NB4 (cell line): ENCODE results near the gene CDKAL1.

Experiments
- CTCF ChIP-seq: IDR thresholded peaks from one replicate; pipeline ENCODE4 v1.5.1; 2012; ENCODE audit warnings: low read depth, low read length
- MAX ChIP-seq: IDR thresholded peaks from 2 replicates; pipeline ENCODE4 v1.6.1; 2011; ENCODE audit warnings: low read depth, low read length
- MYC ChIP-seq: IDR thresholded peaks from 2 replicates; pipeline ENCODE4 v1.6.1; 2011; ENCODE audit warnings: low read depth, low read length
- POLR2A ChIP-seq: IDR thresholded peaks from 2 replicates; pipeline ENCODE4 v1.6.1; 2011; ENCODE audit warnings: mild to moderate bottlenecking; ENCODE audit not compliant: insufficient read length; ENCODE audit errors: extremely low read depth

- TF ChIP-seq CTCF (no peak), POLR2A (no peak), MAX (no peak), MYC (no peak)
These were observed 665.0 kb downstream of the CDKAL1 start for GRCh38 chr6:21199262-21199661.
